Esophagus squamous epithelium (tissue), 4 donors: ENCODE data around the gene FYCO1.

Experiments
- POLR2A ChIP-seq, 4 donors: fragments of 450-650 bp; IDR thresholded peaks; one replicate each; pipeline ENCODE4 v1.6.1; 2017; ENCODE audit warnings: antibody characterized with exemption in 4 of 4, mild to moderate bottlenecking in 4 of 4, moderate library complexity in 3 of 4
- TF ChIP-seq, protein P1 (sequence below), 6 experiments: fragments of 450-650 bp in 4 of 6; fragments of 200-600 bp in 2 of 6; sonication (generic) in 2 of 6; IDR thresholded peaks; one replicate each; pipeline ENCODE4 v1.5.1; 2016 to 2019; ENCODE audit warnings: antibody characterized with exemption in 6 of 6, mild to moderate bottlenecking in 4 of 6, moderate library complexity in 4 of 6

DNA sequence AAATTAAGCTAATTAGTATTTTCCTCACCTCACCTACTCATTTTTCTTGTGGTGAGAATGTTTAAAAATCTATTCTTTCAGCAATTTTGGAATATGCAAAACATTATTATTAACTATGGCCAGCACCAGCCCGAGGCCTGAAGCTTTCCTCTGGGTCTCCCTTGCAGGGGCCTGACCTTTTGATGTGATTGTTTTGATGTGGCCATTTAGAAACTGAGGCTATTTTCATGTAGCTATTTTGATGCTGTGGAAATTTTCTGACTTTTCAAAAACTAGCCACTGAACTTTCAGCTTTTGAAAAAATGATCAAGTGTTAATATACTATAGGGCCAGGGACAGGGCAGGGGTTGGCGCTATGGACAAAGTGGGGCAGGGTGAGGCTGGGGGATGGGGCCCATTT is 117.5 kb downstream of the FYCO1 start:
- TF ChIP-seq, protein P1, sequence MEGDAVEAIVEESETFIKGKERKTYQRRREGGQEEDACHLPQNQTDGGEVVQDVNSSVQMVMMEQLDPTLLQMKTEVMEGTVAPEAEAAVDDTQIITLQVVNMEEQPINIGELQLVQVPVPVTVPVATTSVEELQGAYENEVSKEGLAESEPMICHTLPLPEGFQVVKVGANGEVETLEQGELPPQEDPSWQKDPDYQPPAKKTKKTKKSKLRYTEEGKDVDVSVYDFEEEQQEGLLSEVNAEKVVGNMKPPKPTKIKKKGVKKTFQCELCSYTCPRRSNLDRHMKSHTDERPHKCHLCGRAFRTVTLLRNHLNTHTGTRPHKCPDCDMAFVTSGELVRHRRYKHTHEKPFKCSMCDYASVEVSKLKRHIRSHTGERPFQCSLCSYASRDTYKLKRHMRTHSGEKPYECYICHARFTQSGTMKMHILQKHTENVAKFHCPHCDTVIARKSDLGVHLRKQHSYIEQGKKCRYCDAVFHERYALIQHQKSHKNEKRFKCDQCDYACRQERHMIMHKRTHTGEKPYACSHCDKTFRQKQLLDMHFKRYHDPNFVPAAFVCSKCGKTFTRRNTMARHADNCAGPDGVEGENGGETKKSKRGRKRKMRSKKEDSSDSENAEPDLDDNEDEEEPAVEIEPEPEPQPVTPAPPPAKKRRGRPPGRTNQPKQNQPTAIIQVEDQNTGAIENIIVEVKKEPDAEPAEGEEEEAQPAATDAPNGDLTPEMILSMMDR (IDR thresholded peaks at IDR 0.05): no peak
- TF ChIP-seq POLR2A (IDR thresholded peaks at IDR 0.05): no peak
